Activated CD4-positive, CD25-positive, alpha-beta regulatory T cell (primary cell): ENCODE results near the gene EXOC4.

ENCODE experiments used
- DNase-seq, 4 experiments: peaks; one replicate each; lab custom pipeline; 2025; lab: John Stamatoyannopoulos, UW

Gene EXOC4

DNA sequence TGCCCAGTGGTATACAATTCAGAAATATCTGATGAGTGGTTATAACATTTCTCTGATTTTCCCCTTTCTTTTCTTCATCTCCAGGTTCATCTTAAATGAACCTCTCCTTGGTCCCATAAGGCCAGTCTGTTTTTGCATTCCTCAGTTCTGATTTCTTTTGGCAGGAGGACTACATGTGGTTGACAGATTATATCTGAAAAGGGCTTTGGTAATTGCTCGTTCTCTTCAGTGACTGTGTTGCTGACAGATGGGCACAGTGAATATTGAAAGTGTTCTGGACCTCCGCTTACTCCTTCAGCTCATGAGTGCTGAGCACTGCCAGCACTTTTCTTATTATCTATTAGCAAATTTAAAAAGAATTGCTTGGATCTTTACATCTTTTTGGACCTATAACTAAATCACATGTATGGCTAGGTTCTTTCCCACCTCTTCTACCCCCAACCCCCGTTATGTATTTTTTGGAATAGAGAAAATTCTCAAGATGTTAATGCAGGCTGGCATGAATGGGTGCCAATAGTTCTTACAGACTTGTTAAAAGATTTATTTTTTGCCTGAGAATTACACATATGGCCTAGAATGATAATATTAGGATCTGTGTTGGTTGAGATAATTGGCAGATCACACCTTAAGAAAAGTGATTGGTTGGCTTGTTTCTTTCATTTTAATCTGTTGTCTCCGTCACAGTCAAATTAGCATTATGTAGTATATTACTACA is 323.0 kb downstream of the EXOC4 start:
- no peak for DNase-seq

DNA sequence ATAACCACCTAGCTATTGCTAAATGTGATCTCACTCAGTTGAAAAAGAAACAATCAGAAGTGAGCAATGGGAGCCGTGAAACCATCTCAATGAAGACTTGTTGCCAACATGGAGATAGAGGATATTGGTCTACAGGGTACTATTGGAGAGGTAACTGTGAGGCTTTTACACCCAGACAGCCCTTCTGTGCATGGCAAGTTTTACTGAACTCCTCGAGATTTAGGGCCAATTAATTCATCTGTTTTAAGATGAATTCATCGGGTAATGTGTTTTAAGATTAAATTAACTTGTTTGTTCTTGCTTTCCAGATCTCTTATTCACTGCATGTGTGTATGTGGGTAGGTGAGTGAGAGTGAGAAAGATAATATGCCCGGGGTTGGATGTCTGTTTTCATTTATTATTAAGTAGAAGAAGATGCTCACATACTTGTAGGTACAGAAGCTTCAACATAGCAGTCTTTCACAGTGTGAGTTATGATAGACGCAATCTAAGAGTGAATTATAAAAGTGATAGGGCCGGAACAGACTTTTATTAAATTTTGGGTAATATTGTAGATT is 323.8 kb downstream of the EXOC4 start:
- no peak for DNase-seq

- DNase-seq, result no peak
Measured at GRCh38 chr7:133582766-133583523, 330.1 kb downstream of the EXOC4 start.

- DNase-seq, result no peak
Measured at GRCh38 chr7:133583545-133584171, 330.8 kb downstream of the EXOC4 start.

DNA sequence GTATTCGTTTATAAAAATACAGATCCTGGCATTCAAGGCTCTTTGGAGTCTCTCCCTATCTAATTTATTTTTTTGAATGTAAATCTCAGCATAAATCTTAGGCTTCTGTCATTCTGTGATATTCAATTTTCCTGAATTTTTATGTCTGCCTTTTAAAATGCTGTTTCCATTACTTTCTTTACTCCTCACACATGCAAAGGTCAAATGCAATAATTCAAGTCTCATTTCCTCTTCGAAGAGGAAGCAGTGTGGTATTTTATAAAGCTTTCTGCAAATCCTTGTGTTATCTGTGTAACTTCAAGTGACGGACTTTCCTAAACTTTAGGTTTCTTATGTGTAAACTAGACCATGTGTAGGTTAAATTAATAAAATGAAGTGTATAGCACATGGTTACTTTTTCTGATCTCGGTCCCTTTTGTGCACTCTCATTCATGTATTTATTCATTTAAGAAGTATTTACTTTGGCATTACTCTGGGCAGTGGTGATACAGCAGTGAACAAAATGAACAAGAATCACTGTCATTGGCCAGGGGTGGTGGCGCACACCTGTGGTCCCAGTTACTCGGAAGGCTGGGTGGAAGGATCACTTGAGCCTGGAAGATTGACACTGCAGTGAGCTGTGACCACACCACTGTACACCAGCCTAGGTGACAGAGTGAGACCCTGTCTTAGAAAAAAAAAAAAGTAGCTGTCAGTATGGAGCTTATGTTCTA is 332.2 kb downstream of the EXOC4 start:
- no peak for DNase-seq

GRCh38 chr7:133586253-133586652 is 333.4 kb downstream of the EXOC4 start:
- no peak for DNase-seq

- no peak for DNase-seq
Measured at GRCh38 chr7:133587903-133588302, 335.0 kb downstream of the EXOC4 start.

- DNase-seq, result no peak
Measured at GRCh38 chr7:133590795-133591194, 337.9 kb downstream of the EXOC4 start.

GRCh38 chr7:133591704-133592340 is 338.9 kb downstream of the EXOC4 start:
- DNase-seq, result no peak

- DNase-seq, result no peak
Measured at GRCh38 chr7:133593561-133593960, 340.7 kb downstream of the EXOC4 start.

- DNase-seq, result no peak
Measured at GRCh38 chr7:133601617-133602016, 348.7 kb downstream of the EXOC4 start.

DNA sequence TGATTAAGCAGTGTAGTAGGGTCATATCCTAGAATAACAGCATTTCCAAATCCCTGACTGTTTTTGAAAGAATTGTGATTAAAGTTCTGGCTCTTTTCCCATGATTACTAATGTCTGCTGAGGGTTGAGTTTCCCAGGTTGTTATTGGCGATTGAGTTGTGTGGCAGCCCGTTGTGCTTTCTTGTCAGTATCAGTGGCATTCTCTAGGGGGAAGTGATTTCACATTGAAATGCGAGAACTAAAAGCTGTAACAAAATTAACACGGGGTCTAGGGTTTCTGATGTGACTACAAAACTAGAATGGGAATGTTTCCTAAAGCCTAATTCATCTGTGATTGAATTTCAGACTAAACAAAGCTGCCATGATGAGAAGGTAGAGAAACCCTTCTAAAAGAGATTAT is 349.4 kb downstream of the EXOC4 start:
- no peak for DNase-seq

GRCh38 chr7:133606991-133607390 is 354.1 kb downstream of the EXOC4 start:
- no peak for DNase-seq

GRCh38 chr7:133609806-133610205 is 356.9 kb downstream of the EXOC4 start:
- DNase-seq, result no peak

DNA sequence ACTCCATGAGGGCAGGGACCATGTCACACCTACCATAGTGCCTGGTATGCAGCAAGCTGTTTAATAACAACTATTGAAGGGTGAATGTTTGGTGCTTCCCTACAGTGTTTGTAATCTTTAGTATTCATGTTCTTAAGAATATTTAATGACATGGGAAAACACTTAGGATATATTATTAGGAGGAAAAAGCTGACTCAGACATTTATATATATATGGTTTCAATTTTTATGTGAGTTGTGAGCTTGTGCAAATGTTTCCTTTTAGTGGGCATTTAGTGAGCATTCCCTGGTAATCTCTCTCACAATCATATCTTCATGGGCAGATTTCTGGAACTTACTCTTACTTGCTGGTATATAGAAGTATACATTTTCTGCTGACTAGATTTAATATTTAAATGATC is 359.1 kb downstream of the EXOC4 start:
- no peak for DNase-seq

DNA sequence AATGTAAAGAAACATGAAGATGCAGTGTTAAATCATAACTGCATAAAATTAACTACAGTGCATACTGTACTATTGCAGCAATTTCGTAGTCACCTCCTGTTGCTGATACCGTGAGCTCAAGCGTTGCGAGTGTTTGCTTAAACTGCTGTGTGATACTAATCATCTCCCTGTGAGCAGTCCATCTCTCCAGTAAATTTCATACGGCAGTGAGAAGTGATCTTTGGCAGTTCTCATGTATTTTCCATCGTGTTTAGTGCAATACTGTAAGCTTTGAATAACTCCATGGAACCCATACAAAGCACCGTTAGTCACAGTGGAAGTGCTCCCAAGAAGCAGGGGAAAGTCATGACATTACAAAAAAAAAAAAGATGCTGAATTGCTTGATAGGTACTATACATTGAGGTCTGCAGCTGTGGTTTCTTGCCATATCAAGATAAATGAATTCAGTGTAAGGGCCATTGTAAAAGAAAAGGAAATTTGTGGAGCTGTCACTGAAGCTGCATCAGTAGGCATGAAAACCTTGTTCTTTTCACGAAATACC is 360.4 kb downstream of the EXOC4 start:
- DNase-seq, result no peak

DNA sequence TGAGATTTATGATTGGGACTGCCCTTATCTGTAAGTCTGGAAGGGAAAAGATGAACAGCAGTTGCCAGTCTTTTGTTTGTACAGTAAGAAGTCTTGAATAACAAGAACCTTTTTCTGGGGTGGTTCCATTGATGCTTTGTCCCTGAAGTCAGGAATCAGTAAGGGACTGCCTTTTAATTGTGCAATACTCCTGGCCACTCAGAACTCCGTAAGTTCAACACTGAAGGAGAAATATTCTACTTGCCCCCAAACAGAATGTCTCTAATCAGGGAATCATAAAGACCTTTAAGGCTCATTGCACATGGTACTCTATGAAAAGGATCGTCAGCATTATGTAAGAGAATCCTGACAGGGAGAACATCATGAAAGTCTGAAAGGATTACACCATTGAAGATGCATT is 361.4 kb downstream of the EXOC4 start:
- DNase-seq, result no peak

DNA sequence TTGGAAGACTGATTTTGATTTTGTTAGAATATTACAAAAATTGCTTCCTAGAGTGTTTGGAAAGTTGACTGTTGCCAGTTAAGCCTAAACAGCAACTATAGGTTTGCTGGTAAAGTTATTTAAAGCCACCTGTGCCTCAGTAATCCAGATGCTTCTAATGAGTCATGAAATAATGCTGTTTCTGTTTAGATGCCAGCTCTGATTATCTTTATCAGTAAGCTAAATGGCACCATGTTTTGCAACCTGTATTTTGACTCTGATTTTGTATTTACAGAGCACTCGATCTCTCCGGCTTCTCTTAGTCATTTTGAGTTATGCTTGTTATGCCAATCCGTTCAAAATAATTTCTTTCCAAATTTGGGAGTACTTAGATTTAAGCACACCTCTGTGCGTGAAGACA is 366.1 kb downstream of the EXOC4 start:
- DNase-seq, result no peak

- no peak for DNase-seq
Measured at GRCh38 chr7:133619491-133619890, 366.6 kb downstream of the EXOC4 start.

DNA sequence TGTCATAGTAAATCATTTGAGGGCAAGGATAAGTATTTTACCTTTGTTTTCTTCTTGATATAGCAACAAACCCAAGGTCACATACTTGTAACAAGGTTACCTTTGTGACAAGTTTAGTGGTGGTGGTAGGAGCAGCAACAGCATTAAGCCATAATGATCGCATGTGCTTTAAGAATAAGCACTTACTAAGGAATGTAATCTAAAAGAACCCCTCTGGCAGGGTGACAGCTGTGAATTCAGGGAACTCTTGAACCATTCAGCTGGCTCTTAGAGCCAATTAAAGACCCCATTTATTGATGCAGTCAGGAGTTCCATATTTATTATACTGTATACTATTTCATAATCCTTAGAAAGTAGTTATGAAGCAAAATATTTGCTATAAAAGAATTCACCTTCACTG is 370.8 kb downstream of the EXOC4 start:
- DNase-seq, result no peak

GRCh38 chr7:133625046-133625445 is 372.2 kb downstream of the EXOC4 start:
- DNase-seq, result no peak
